Vagina (tissue), 2 donors: ENCODE data around the gene FIBCD1. TPM values are rescaled to one million over a fixed set of nuclear protein-coding genes. Genes with fewer than 3 reads are reported as not detected.

Experiments used
- DNase-seq, 2 donors: peaks; one replicate each; pipeline ENCODE4 v3.0.0-alpha.2; 2017; ENCODE audit errors: extremely low spot score in 2 of 2
- H3K27ac ChIP-seq: fragments of 200-600 bp; sonication (generic); one replicate; pipeline ENCODE4 v1.5.1; 2019
- H3K27me3 ChIP-seq: fragments of 200-600 bp; sonication (generic); one replicate; pipeline ENCODE4 v1.5.1; 2019
- H3K36me3 ChIP-seq, 2 donors: fragments of 200-600 bp; sonication (generic); one replicate each; pipeline ENCODE4 v1.5.1; 2017 to 2019
- H3K4me1 ChIP-seq: fragments of 200-600 bp; sonication (generic); one replicate; pipeline ENCODE4 v1.5.1; 2019
- H3K4me3 ChIP-seq, 2 donors: fragments of 200-600 bp; sonication (generic); 1 replicate in 1 of 2; 2 replicates in 1 of 2; pipeline ENCODE4 v1.5.1; 2016 to 2019
- H3K9me3 ChIP-seq: fragments of 200-600 bp; sonication (generic); one replicate; pipeline ENCODE4 v1.5.1; 2019
- POLR2A ChIP-seq, 2 donors: fragments of 450-650 bp; IDR thresholded peaks; one replicate each; pipeline ENCODE4 v1.6.1; 2017; ENCODE audit warnings: antibody characterized with exemption in 2 of 2, mild to moderate bottlenecking in 2 of 2, moderate library complexity in 2 of 2
- POLR2AphosphoS5 ChIP-seq, 2 donors: sonication (generic); formaldehyde crosslinking; IDR thresholded peaks; one replicate each; pipeline ENCODE4 v1.9.0; 2017; ENCODE audit warnings: antibody characterized with exemption in 2 of 2, mild to moderate bottlenecking in 2 of 2, low read depth in 1 of 2; ENCODE audit not compliant: insufficient read depth in 1 of 2
- intact Hi-C: fragments of 100-400 bp; cut with DNase I; formaldehyde crosslinking; loops from one replicate; pipeline ENCODE4 v1.15.1; 2023
- total RNA-seq: library from RNA; depleted of rRNA; stranded (reverse); fragments of >200 nt; gene quantifications from one replicate; pipeline ENCODE4 v1.2.3, GENCODE V29; 2016
- TF ChIP-seq, protein P1 (sequence below), 3 experiments: fragments of 450-650 bp in 2 of 3; fragments of 200-600 bp in 1 of 3; sonication (generic) in 1 of 3; IDR thresholded peaks; one replicate each; pipeline ENCODE4 v1.5.1; 2017 to 2019; ENCODE audit warnings: antibody characterized with exemption in 3 of 3, mild to moderate bottlenecking in 2 of 3, moderate library complexity in 2 of 3

Gene FIBCD1
- total RNA-seq, 1 donor from 2014 or later = not detected

DNA sequence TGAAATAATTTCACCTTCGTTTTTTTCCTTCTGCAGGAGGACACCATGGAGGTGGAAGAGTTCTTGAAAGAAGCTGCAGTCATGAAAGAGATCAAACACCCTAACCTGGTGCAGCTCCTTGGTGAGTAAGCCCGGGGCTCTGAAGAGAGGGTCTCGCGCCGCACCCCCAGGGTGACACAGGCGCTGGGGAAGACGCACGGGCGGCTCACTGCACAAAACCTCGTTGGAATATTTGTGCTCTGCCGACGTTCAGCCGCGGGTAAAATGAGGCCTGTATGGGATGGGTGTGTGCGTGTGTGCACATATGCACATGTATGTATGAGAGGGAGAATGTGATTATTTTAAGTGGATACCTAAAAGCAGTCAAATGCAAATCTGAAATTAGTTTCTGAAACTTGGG, 67.0 kb downstream of the FIBCD1 start:
- Histone ChIP-seq H3K27ac (no peak overlapping the region), H3K4me3 (no peak overlapping the region), H3K36me3 (peaks cover 0 to 54% of the 10 kb centered on the region in 2 donors), H3K4me1 (peaks cover 34% of the 10 kb centered on the region), H3K27me3 (no peaks in the 10 kb centered on the region), H3K9me3 (no peaks in the 10 kb centered on the region)
- intact Hi-C loops = loop anchor here (10.0 kb wide), 1 partner anchor 173 kb away; no protein-coding TSS in a partner anchor
- TF ChIP-seq, protein P1, sequence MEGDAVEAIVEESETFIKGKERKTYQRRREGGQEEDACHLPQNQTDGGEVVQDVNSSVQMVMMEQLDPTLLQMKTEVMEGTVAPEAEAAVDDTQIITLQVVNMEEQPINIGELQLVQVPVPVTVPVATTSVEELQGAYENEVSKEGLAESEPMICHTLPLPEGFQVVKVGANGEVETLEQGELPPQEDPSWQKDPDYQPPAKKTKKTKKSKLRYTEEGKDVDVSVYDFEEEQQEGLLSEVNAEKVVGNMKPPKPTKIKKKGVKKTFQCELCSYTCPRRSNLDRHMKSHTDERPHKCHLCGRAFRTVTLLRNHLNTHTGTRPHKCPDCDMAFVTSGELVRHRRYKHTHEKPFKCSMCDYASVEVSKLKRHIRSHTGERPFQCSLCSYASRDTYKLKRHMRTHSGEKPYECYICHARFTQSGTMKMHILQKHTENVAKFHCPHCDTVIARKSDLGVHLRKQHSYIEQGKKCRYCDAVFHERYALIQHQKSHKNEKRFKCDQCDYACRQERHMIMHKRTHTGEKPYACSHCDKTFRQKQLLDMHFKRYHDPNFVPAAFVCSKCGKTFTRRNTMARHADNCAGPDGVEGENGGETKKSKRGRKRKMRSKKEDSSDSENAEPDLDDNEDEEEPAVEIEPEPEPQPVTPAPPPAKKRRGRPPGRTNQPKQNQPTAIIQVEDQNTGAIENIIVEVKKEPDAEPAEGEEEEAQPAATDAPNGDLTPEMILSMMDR (IDR thresholded peaks at IDR 0.05) = no peak
- TF ChIP-seq POLR2AphosphoS5 (IDR thresholded peaks at IDR 0.05; ENCODE audit: insufficient read depth in 1 of 2, low read depth in 1 of 2) (no peak), POLR2A (IDR thresholded peaks at IDR 0.05) (no peak)
- DNase-seq = no peak

DNA sequence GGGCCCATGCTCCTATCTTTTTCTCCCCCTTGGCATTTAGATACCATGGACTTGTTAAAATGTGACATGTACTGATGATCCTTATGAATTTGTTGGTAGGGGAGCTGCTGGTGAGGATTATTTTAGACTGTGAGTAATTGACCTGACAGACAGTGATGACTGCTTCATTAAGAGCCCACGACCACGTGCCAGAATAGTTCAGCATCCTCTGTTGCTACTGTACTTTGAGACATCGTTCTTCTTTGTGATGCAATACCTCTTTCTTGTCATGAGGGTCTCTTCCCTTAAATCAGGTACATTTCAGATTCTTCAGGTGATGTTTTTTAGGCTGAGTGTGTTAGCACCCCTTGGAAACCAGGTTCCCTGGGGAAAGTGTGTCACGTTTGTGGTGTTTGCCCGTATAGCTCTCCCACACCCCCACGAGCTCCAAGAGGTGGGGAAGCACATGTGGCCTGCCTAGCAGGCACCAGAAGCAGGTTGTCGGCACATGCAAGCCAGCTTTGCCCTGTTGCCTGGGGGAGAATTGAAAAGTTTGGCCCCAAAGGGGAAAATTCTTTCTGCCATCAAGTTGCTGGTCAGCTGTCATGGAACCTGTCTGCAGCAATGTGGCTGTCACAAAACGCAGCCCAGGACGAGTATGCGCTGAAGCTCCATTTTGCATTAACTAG, 67.5 kb downstream of the FIBCD1 start:
- no peaks in the 10 kb centered on the region for H3K9me3 ChIP-seq
- H3K4me3 ChIP-seq = no peak overlapping the region
- H3K27ac ChIP-seq = no peak overlapping the region
- DNase-seq = no peak
- H3K27me3 ChIP-seq = no peaks in the 10 kb centered on the region
- TF ChIP-seq, protein P1 (IDR thresholded peaks at IDR 0.05) = no peak
- TF ChIP-seq POLR2A (IDR thresholded peaks at IDR 0.05) (no peak), POLR2AphosphoS5 (IDR thresholded peaks at IDR 0.05; ENCODE audit: insufficient read depth in 1 of 2, low read depth in 1 of 2) (no peak)
- intact Hi-C loops = loop anchor here (10.0 kb wide), 1 partner anchor 173 kb away; no protein-coding TSS in a partner anchor
- peaks cover 34% of the 10 kb centered on the region for H3K4me1 ChIP-seq
- peaks cover 0 to 49% of the 10 kb centered on the region in 2 donors for H3K36me3 ChIP-seq

DNA sequence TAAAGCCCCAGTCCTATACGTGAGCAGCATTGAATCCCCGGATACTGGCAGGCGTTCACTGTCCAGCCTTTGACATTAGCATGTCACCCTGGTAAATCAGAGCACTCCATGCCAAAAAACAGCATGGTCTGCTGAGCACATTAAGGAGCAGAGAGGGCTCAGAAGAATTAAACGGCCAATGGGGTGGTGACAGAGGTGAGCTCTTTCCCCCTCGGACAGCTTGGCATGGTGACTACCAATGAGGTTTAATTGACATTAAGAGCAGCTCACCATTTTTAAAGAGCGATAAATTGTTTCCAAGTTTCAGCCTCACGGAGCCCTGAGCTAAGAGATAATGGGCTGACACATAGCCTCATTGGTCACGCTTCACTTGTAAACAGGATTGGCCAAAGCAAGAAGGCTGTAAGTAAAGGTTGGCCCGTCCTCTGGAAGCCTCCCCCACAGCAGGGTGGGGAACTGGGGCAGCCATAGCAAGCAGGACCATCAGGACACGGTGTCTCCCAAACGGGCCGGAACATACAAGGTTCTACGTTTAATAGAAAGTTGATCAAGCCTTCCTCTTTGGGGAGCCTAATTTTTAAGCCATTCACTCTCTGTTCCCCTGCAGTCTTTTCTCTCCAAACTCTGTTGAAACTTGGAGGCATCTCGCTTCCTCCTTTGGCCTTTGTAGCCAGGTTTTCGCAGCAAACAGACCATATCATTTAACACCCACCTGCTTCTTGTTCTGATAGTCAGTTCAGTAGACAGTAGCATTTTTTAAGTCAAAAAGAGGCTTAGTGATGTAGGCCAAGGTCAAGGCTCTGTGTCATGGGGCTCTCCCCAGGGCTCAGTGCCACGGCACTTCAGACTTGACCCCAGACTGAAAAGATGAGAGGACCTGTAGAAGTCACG, 68.3 kb downstream of the FIBCD1 start:
- Histone ChIP-seq H3K4me3 (no peak overlapping the region), H3K9me3 (no peaks in the 10 kb centered on the region), H3K4me1 (peaks cover 34% of the 10 kb centered on the region), H3K27ac (no peak overlapping the region), H3K27me3 (no peaks in the 10 kb centered on the region), H3K36me3 (peaks cover 0 to 41% of the 10 kb centered on the region in 2 donors)
- TF ChIP-seq POLR2AphosphoS5 (IDR thresholded peaks at IDR 0.05; ENCODE audit: insufficient read depth in 1 of 2, low read depth in 1 of 2) (no peak), POLR2A (IDR thresholded peaks at IDR 0.05) (no peak)
- TF ChIP-seq, protein P1 (IDR thresholded peaks at IDR 0.05) = no peak
- intact Hi-C loops = loop anchor here (10.0 kb wide), 1 partner anchor 174 kb away; no protein-coding TSS in a partner anchor
- no peak for DNase-seq

DNA sequence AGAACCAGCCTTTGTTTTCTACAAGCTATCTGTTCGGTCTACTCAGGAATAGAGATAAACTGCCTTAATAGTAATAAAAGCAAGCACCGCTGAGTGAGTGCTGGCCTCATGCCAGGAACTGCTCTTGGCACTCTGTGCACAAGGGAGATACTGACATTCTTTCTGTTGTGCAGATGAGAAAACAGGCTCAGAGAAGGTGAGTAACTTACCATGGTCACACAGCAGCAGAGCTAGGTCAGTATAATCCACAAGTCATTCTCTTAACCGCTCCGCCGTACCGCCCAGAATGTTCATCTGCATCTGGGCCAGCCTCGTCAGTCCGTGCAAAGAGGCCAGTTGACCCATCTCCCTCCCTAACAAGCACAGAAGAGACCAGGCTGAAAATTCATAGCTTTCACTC, 69.8 kb downstream of the FIBCD1 start:
- no peaks in the 10 kb centered on the region for H3K27me3 ChIP-seq
- no peak overlapping the region for H3K4me3 ChIP-seq
- H3K4me1 ChIP-seq = peaks cover 34% of the 10 kb centered on the region
- H3K9me3 ChIP-seq = no peaks in the 10 kb centered on the region
- no peak for DNase-seq
- H3K36me3 ChIP-seq = peaks cover 0 to 35% of the 10 kb centered on the region in 2 donors
- TF ChIP-seq, protein P1 (IDR thresholded peaks at IDR 0.05) = no peak
- TF ChIP-seq POLR2A (IDR thresholded peaks at IDR 0.05) (no peak), POLR2AphosphoS5 (IDR thresholded peaks at IDR 0.05; ENCODE audit: insufficient read depth in 1 of 2, low read depth in 1 of 2) (no peak)
- H3K27ac ChIP-seq = no peak overlapping the region
- intact Hi-C loops = loop anchor here (5.0 to 10.0 kb wide), 2 partner anchors 76 to 97 kb away; no protein-coding TSS in a partner anchor
